Hematopoietic multipotent progenitor cell treated with erythropoietin and hydrocortisone succinate and interleukin-3 and kit ligand, for 15 days (in vitro differentiated cells): ENCODE data around the gene CXXC1.
A peak's percentile ranks its signal among the peaks of the same experiment; 100 is the strongest.
"Not testable (repeated sequence)": the region's sequence is repeated elsewhere in the genome, so short reads cannot be mapped to it uniquely, and the experiment has no call there.

ENCODE experiments used
- DNase-seq: peaks from one replicate; pipeline ENCODE4 v3.0.0-alpha.2; 2015; ENCODE audit warnings: low spot score

CXXC1 gene

DNA sequence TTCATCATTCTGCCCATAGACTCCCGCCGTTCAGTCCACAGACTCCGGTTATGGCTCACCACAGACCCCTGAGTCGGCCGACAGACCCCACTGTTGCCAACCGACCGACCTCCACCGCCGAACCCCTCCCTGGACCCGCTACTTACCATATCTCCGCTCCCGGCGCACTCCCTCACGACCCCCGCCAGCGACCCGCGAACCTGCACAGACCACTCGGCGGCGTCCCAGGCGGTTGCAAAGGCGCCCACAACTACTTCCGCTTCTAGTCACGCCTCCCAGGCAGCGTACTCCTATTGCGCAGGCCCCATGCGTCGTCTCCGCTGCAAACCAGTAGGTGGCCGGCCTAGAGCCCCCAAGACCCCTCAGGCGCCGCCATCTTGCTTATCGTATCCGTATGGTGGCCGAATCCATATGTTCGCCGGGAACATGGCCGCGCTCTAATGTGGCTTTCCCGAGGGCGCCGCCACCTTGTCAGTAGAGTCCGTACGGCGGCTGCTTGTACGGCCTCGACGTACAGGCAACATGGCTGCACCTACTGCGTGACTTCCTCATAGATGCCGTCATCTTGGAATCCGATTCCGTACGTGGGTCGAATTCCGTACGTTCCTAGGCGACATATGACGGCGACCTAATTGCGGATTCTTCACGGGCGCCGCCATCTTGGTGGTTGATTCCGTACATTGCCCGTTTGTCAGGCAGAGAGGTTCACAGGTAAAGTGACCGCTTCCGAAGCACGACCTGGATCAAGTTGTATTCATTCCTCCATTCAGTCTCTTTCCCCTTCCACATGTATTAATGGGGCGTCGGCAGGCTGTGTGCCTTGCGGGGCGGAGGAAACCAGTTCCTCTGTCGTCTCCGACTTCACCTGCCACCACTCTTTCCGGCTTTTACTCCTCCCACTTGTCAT is at the start of gene CXXC1:
CXXC1 (minus strand) TSS at position 252 of the 907 bp plus-strand sequence; CDS start at position 149, 103 bp downstream.
- DNase-seq = peak; percentile 94

DNA sequence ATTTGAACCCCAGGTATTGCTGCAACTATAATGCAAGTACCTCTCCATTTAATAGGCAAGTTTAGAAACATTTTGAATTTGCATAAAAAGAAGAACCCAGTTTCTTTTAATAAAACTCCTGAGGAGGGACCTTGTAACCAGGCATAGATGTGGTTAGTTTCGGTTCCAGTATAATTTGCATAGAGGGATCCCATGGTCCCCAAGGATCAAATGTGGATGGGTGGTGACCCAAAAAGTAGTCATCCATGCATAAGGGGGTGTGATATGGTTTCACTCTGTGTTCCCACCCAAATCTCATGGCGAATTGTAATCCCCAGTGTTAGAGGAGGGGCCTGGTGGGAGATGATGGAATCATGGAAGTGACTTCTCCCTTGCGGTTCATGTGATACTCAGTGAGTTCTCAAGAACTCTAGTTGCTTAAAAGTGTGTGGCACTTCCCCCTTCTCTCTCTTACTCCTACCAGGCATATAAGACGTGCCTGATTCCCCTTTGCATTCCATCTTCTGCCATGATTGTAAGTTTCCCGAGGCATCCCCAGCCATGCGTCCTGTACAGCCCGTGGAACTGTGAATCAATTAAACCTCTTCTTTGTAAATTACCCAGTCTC is 47.2 kb upstream of the CXXC1 start:
- no peak for DNase-seq

DNA sequence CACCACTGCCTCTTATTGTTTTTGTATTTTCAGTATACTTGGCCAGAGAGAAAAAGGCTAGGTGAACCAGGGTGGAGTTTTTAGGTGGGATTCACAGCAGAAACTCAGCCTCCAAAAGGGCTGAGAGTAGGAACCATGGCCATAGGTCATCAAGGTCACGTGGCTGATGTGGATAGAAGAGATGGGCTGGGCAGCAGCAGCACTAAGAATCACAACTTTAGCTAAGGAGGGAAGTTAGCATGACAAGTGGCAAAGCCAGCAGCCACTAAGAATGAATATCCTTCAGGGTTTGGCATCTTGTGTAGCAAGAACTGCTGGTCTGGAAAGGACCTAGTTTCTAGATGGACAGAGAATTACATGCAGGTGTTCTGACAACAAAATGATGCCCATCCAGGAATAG is 44.2 kb upstream of the CXXC1 start:
- no peak for DNase-seq

DNA sequence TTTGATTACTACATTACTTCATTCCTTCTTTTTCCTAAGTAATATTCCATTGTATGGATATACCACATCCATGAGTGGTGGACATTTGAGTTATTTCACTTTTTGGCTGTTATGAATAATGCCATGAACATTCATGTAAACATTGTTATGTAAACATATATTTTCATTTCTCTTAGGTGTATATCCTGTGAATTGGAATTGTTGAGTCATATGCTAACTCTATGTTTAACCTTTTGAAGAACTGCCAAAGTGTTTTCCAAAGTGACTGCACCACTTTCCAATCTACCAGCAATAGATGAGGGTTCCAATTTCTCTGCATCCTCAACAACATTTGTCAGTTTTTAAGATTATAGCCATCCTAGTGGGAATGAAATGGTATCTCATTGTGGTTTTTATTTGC is 42.7 kb upstream of the CXXC1 start:
- DNase-seq = no peak

DNA sequence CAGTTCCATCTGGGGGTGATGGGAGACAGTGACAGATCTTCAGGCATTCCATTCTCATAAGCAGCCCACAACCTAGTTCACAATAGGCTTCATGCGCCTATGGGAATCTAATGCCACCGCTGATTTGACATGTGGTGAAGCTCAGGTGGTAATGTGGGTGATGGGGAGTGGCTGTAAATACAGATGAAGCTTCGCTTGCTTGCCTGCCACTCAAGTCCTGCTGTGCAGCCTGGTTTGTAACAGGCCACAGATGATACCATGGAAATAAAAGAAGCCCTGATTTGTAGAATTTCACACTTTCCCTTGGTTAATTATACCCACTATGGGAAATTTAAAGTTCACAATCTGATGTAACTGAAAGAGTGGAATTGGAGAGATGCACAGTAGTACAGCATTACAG is 40.5 kb upstream of the CXXC1 start:
- no peak for DNase-seq

DNA sequence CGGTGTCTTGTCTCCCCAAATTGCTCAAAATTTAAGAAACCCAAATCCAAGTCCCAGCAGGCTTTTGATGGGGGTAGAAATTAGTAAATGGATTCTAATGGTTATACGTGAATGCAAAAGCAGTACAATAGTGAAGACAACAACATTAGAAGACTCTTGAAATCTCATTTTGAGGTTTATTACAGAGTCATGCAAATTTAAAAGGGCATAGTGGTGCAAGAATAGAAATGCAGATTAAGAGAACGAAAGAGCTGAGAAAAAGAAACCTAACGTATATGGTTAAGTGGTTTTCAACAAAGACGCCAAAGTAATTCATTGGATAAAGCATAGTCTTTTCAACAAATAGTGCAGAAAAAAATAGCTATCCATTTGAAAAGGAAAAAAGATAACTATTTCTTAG is 33.2 kb upstream of the CXXC1 start:
- no peak for DNase-seq

DNA sequence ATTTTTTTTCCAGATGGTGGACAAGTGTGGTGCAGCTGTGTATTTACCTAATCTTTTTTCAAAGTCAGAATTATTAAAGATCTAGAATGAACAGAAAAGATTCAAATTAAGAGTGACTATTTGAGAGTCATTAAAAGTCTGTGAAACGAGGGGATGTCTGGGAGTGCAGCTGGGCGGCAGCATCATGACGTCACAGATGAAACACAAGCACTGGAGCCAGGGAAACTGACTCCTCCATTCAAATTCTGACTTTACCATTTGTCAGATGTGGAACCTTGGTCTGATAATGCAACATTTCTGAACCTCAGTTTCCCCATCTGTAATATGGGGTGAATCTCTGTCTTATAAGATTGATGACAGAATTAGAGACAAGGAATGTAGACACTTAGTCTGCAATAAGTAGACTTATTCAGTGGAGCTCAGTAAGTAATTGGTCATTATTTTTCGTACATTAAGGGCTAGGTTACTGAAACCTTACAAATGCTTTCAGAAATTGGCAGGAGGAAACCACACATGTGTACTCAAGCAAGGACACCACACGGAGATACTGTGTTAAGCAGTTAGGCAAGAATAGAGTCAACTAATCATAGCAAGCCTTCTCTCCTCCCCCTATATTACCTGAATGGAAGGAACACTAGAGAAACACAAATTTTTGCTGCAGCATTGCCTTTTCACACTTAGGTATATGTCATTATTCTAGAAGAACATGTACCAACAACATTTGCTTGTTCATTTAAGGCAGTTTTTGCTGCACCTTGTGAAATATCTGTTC is 27.8 kb upstream of the CXXC1 start:
- no peak for DNase-seq

DNA sequence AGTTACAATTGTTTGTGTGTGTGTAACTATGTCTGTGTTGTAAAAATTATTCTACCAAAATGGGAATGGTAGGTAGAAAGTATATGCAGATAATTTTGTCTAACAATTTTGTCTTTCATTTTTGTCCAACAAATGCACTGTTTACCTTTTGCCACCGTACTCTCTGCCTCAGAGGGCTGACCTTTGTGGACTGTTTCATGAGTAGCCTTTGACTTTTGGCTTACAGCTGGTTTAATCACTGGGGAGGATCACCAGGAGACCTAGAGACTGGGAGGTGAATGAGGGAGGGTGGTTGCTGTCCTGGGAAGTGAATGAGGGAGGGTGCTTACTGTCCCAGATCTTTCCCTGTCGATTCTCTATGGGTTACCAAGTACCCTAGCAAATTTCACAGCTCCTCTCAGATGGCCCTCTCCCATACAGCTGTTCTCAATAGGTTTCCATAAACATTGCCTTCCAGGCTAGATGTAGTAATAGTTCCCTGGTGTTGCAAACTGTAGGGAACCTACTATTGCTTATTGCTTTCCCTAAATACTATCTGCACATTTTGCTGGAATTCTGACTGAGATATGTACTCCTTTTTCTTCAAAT is 26.5 kb upstream of the CXXC1 start:
- no peak for DNase-seq

DNA sequence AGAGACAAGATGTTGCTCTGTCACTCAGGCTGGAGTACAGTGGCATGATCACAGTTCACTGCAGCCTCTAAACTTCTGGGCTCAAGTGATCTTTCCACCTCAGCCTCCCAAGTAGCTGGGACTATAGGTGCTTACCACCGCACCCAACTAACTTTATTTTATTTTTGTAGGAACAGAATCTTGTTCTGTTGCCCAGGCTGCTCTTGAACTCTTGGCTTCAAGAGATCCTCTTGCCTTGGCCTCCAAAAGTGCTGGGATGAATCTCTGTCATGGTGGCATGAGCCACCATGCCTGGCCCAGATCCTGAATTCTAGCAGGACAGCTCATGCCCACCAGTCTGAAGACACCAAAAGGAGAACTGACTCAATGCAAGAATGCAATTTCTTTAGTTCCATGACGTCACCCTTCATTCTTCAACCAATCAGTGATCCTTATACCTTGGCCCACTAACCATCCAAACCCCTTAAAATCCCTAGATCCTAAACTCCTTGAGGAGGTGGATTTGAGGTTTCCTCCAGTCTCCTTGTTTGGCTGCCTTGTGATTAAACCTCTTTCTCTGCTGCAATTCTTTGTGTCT is 25.6 kb upstream of the CXXC1 start:
- DNase-seq = no peak

DNA sequence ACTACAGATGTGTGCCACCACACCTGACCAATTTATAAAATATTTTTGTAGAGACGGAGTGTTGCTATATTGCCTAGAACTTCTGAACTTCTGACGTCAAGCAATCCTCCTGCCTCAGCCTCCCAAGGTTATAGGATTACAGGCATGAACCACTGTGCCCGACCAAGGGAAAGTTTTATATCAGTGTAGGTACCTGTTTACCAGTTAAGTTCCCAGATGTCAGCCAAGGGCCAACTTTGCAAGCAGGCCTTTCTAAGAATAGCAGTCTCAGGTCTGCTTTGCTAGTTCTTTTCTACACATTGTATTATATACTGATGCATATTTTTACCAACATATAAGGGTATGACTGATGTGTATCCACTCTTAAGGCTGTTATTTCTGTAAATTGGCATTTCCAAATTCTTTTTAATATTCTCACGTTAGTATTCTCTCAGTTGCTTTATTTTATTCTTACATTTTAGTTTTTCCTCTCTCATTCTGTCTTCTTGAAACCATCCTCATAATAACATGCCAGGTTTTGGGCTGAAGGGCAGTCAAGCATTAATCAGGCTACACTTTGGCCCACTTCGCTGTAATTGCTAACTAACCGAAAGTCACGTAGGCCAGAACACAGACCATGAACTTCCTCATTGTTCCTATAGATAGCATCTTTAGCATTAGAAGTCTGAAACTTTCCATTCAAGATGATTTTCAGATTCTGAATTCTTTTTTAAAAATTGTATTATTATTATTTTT is 25.0 kb upstream of the CXXC1 start:
- no peak for DNase-seq

DNA sequence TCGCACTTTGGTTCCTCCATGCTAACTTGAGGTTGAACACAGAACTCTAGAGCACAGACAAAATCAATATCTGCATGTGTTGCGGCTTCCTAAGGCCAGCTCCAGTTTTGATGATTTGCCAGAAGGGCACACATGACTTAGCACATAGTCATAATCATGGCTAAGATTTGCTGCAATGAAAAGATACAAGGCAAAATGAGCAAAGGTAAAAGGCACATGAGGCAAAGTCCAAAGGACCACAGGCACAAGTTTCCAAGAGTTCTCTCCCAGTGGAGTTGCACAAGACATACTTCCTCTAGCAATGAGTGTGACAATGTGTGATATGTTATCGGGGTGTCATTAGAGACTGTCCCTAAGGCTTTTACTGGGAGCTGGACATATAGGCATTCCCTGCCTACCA is 24.2 kb upstream of the CXXC1 start:
- DNase-seq = no peak

DNA sequence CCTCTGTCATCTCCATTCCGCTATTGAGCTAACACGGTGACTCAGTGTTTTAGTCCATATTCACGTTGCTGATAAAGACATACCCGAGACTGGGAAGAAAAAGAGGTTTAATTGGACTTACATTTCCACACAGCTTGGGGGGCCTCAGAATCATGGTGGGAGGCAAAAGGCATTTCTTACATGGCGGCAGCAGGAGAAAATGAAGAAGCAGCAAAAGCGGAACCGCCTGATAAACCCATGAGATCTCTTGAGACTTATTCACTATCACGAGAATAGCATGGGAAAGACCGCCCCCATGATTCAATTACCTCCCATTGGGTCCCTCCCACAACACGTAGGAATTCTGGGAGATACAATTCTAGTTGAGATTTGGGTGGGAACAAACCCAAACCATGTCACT is 22.6 kb upstream of the CXXC1 start:
- DNase-seq = no peak

DNA sequence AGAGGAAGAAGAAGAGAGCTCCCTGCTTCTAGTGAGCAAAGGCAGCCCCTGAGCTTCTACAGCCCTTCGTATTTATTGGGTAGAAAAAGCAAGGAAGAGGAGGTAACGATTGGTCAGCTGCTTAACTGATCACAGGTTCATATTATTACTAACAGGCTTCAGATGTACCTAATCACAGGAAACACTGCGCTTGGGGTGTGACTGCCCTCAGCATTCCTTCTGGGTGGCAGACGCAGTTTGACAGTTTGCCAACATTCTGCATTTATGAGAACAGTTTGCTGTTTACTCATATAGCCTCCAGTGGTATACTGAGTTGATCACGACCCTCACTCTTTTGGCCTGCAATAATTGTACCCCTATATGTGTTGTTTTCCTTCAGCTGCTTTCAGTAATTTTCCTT is 21.4 kb upstream of the CXXC1 start:
- not testable (repeated sequence) for DNase-seq

DNA sequence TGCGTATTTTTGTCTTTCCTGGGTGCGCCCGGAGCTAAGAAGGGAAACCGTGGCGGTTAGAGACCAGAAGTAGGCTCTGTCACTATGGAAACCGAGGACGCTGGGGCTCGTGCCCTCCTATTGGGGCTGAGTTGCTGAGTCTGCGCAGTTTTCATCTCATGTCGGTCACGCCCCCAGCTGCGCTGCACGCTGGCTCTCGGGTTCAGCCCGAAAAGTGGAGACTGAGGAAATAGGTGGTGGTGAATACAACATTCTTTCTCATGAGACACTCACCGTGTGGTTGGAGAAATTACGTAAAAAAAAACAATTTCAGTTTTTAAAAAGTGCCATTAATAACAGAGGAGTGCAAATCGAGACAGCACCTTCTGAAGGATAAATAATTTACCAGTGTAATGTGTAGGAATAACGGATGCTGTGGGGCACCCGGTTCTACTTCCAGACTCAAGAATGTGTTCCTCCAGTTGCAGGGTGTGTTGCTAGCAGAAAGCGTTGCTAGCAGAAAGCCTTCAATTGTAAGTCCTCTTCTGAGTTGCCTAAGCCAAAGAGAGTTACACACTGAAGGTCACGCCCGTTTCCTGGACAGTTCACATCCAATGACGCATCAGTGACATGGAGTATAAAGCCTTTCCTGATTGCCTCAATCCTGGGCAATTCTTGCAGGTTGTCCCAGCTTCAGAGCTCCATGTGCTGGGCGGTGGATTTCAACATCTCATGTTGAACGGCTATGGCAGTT is 20.4 kb upstream of the CXXC1 start:
- DNase-seq = peak; percentile 75

DNA sequence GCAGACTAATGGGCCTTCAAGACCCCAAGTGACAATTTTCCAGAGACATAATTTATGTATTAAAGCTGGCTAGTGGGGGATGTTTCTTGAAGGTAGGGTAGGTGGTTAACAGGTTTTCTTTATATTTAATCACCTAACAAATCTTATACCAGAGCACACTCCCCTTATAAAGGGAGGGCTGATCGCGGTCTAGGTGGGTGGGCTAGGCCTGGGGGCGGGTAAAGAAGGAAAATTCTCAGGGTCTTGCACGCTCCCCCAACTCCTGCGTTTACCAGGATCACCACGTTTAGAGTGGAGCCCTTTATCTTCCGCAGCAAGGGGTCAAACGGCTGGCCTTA is 19.9 kb upstream of the CXXC1 start:
- DNase-seq = no peak

DNA sequence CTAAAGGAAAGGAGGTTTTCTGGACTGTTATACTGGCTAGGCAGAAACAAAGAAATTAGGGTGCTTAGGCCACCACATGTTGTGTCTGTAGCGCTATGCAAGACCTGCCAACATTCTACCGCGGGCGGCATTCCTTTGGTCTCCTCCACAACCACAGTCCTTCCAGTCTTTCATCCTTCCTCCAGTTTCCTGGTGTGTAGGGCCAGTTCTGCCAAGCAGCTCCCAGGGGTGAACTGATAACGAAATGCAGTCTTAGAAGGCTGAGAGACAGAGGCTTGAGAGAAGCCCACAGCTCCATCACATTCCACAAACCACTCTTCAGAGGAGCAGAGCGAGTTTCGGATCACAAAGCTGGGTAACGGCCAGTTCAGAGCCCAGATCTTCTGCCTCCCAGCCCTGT is 19.5 kb upstream of the CXXC1 start:
- no peak for DNase-seq

DNA sequence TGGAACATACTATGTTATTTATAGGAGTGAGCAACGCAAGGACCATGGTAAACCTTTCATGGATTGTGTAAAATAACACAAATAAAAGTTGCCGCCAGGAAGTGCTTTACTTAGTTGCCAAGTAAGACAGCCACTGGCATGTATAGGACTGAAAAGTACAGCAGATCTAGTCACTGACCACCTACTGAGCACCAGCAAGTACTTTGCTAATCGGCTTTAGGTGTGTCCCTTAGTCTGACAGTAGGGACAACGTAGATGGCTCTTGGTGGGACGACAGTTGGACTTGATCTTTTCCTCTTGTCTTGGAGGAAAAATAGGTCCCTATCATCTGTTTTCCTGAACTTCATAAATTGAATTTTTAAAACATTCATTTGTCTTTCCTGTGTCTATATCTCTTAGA is 13.6 kb upstream of the CXXC1 start:
- no peak for DNase-seq

DNA sequence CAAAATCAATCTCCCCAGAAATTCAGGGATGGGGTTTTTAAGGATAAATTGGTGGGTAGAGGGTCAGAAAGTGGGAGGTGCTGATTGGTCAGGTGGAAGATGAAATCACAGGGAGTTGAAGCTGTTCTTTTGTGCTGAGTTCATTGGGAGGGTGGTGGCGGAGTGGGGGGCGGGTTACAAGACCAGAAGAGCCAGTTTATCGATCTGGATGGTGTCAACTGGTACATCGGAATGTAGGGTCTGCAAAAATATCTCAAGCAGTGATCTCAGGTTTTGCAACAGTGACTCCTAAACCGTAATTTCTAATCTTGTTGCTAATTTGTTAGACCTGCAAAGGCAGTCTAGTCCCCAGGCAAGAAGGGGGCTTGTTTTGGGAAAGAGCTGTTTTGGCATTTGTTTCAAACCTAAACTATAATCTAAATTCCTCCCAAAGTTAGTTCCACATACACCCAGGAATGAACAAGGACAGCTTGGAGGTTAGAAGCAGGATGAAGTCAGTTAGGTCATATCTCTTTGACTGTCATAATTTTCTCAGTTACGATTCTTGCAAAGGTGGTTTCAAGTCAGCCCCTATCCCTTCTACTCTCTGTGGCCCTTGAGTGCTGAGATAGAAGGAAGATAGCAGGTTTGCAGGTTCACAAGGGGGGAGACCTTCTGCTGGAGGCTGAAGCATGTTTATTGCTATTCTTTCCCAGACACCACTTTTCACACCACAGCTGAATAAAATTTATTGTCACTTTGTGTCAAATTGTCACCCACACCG is 12.3 kb upstream of the CXXC1 start:
- no peak for DNase-seq

DNA sequence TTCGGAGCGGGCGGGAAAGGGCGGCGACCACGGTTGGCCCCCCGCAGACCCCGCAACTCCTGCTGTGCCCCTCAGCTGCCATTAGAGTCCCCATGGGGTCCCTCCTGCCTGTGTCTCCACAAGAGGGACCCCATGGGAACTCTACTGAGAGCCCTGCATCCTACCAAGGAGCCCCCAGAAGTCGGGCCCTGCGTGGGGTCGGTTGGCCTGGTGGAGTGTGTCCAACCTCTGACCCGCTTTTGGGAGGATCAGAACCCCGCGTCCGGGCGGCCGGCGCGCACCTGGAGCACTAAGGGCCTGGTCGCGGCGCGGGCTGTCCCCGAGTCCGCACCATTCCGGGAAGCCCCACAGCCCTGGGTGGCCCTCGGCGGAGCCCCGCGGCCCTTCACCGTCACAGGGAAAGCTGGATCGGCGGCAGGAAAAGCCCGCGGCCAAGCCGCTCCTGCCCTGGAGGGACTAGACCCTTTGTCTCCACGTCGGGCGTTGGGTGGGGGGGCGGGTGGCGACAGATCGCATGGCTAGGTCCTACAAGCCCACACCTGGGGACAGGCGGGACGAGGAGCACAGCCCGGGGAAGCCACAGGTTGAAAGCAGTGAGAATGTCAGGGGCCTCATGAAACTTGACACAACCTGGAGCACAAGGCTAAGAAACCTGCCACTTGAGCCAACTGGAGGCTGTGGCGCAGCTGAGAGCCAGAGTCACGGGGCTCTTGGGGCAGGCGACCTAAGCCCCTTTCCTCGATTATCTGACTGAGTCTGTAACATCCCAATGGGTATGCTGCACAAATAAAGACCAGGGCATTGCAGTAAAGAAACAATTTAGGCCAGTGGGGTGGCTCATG is 11.2 kb upstream of the CXXC1 start:
- DNase-seq = no peak
